ACC112 (cell line): ENCODE measurements around the gene RAB3GAP1.
"Not testable (repeated sequence)": the region's sequence is repeated elsewhere in the genome, so short reads cannot be mapped to it uniquely, and the experiment has no call there.

ENCODE experiments used
- H2AFZ ChIP-seq: fragments of 200-600 bp; sonication (generic); one replicate; pipeline ENCODE4 v1.6.0; 2017; ENCODE audit warnings: antibody characterized with exemption, low read length; ENCODE audit not compliant: unreplicated experiment
- H3K27ac ChIP-seq: fragments of 200-600 bp; sonication (generic); 2 replicates; pipeline ENCODE4 v1.5.1; 2014; ENCODE audit warnings: low read depth, mild to moderate bottlenecking, antibody characterized with exemption, low read length, moderate library complexity
- H3K27me3 ChIP-seq: fragments of 200-600 bp; sonication (generic); 2 replicates; pipeline ENCODE4 v1.6.1; 2014; ENCODE audit warnings: mild to moderate bottlenecking, antibody characterized with exemption, low read length, moderate library complexity, mixed read lengths; ENCODE audit not compliant: insufficient read depth
- H3K36me3 ChIP-seq: fragments of 200-600 bp; sonication (generic); 2 replicates; pipeline ENCODE4 v1.6.1; 2016; ENCODE audit warnings: mild to moderate bottlenecking, antibody characterized with exemption, low read length, moderate library complexity, mixed read lengths; ENCODE audit not compliant: insufficient read depth
- H3K4me1 ChIP-seq: fragments of 200-600 bp; sonication (generic); one replicate; pipeline ENCODE4 v1.6.1; 2016; ENCODE audit warnings: low read length, mixed read lengths; ENCODE audit not compliant: insufficient read depth, unreplicated experiment, control insufficient read depth
- H3K4me3 ChIP-seq: fragments of 200-600 bp; sonication (generic); 2 replicates; pipeline ENCODE4 v1.5.1; 2014; ENCODE audit warnings: mild to moderate bottlenecking, low read depth, low read length
- H3K79me2 ChIP-seq: fragments of 200-600 bp; sonication (generic); one replicate; pipeline ENCODE4 v1.6.0; 2016; ENCODE audit warnings: low read length; ENCODE audit not compliant: control insufficient read depth, unreplicated experiment, insufficient read depth

Gene RAB3GAP1

GRCh38 chr2:135089597-135089996 is 37.5 kb downstream of the RAB3GAP1 start:
- not testable (repeated sequence) for H3K36me3 ChIP-seq, H3K27ac ChIP-seq, H2AFZ ChIP-seq, H3K4me3 ChIP-seq, H3K27me3 ChIP-seq, H3K4me1 ChIP-seq
- H3K79me2 ChIP-seq: peaks cover 30% of the 10 kb centered on the region

GRCh38 chr2:135091681-135092080 is 39.6 kb downstream of the RAB3GAP1 start:
- Histone ChIP-seq H3K4me1 (peaks cover 5% of the 10 kb centered on the region), H2AFZ (no peak overlapping the region), H3K36me3 (no peaks in the 10 kb centered on the region), H3K27me3 (no peaks in the 10 kb centered on the region), H3K79me2 (peaks cover 14% of the 10 kb centered on the region), H3K4me3 (no peak overlapping the region), H3K27ac (no peak overlapping the region)

- H3K36me3 ChIP-seq: no peaks in the 10 kb centered on the region
- H2AFZ ChIP-seq: no peak overlapping the region
- peaks cover 1% of the 10 kb centered on the region for H3K79me2 ChIP-seq
- H3K4me1 ChIP-seq: peaks cover 5% of the 10 kb centered on the region
- H3K4me3 ChIP-seq: no peak overlapping the region
- H3K27me3 ChIP-seq: no peaks in the 10 kb centered on the region
- no peak overlapping the region for H3K27ac ChIP-seq
Observed at GRCh38 chr2:135093193-135093592, 41.1 kb downstream of the RAB3GAP1 start.

GRCh38 chr2:135093670-135094330 is 41.7 kb downstream of the RAB3GAP1 start:
- Histone ChIP-seq H3K4me3 (no peak overlapping the region), H3K36me3 (no peaks in the 10 kb centered on the region), H3K27ac (no peak overlapping the region), H3K79me2 (no peaks in the 10 kb centered on the region), H2AFZ (no peak overlapping the region), H3K4me1 (peaks cover 5% of the 10 kb centered on the region), H3K27me3 (no peaks in the 10 kb centered on the region)

- Histone ChIP-seq H2AFZ (no peak overlapping the region), H3K4me3 (no peak overlapping the region), H3K36me3 (no peaks in the 10 kb centered on the region), H3K4me1 (peaks cover 5% of the 10 kb centered on the region), H3K27me3 (no peaks in the 10 kb centered on the region), H3K79me2 (no peaks in the 10 kb centered on the region), H3K27ac (no peak overlapping the region)
Observed at GRCh38 chr2:135094508-135094907, 42.4 kb downstream of the RAB3GAP1 start.

GRCh38 chr2:135095591-135095990 is 43.5 kb downstream of the RAB3GAP1 start:
- H2AFZ ChIP-seq: no peak overlapping the region
- H3K79me2 ChIP-seq: peaks cover 4% of the 10 kb centered on the region
- peaks cover 5% of the 10 kb centered on the region for H3K4me1 ChIP-seq
- no peak overlapping the region for H3K27ac ChIP-seq
- no peak overlapping the region for H3K4me3 ChIP-seq
- no peaks in the 10 kb centered on the region for H3K36me3 ChIP-seq
- no peaks in the 10 kb centered on the region for H3K27me3 ChIP-seq

GRCh38 chr2:135096665-135097446 is 44.8 kb downstream of the RAB3GAP1 start:
- no peak overlapping the region for H3K4me3 ChIP-seq
- no peak overlapping the region for H3K27ac ChIP-seq
- H3K36me3 ChIP-seq: 0 out of 2 replicates have a peak, but pooled peaks cover 2% of the 10 kb centered on the region
- H3K27me3 ChIP-seq: no peaks in the 10 kb centered on the region
- H3K4me1 ChIP-seq: peaks cover 5% of the 10 kb centered on the region
- peaks cover 4% of the 10 kb centered on the region for H3K79me2 ChIP-seq
- no peak overlapping the region for H2AFZ ChIP-seq

GRCh38 chr2:135097532-135098231 is 45.6 kb downstream of the RAB3GAP1 start:
- Histone ChIP-seq H3K27ac (no peak overlapping the region), H3K27me3 (no peaks in the 10 kb centered on the region), H3K4me3 (no peak overlapping the region), H3K36me3 (0 out of 2 replicates have a peak, but pooled peaks cover 2% of the 10 kb centered on the region), H2AFZ (no peak overlapping the region), H3K4me1 (peaks cover 4% of the 10 kb centered on the region), H3K79me2 (peaks cover 4% of the 10 kb centered on the region)

- no peak overlapping the region for H3K27ac ChIP-seq
- H3K4me1 ChIP-seq: no peaks in the 10 kb centered on the region
- no peaks in the 10 kb centered on the region for H3K27me3 ChIP-seq
- peaks cover 15% of the 10 kb centered on the region for H3K36me3 ChIP-seq
- H2AFZ ChIP-seq: no peak overlapping the region
- peaks cover 9% of the 10 kb centered on the region for H3K79me2 ChIP-seq
- no peak overlapping the region for H3K4me3 ChIP-seq
Observed at GRCh38 chr2:135099802-135100483, 47.9 kb downstream of the RAB3GAP1 start.

- H3K27ac ChIP-seq: no peak overlapping the region
- no peak overlapping the region for H2AFZ ChIP-seq
- no peaks in the 10 kb centered on the region for H3K27me3 ChIP-seq
- H3K4me1 ChIP-seq: no peaks in the 10 kb centered on the region
- no peak overlapping the region for H3K4me3 ChIP-seq
- H3K36me3 ChIP-seq: peaks cover 18% of the 10 kb centered on the region
- H3K79me2 ChIP-seq: peaks cover 9% of the 10 kb centered on the region
Observed at GRCh38 chr2:135103843-135104242, 51.8 kb downstream of the RAB3GAP1 start.
